GM12891 (cell line): Measurements from ENCODE around the gene SLC38A6.

ENCODE experiments used
- PAX5 ChIP-seq: IDR thresholded peaks from 2 replicates; pipeline ENCODE4 v1.6.1; 2011; ENCODE audit warnings: low read length, moderate library complexity, mild to moderate bottlenecking; ENCODE audit not compliant: insufficient read depth, severe bottlenecking
- POLR2A ChIP-seq: IDR thresholded peaks from 2 replicates; pipeline ENCODE4 v1.6.1; 2011; ENCODE audit warnings: low read depth, low read length, control low read depth
- POLR2AphosphoS5 ChIP-seq: IDR thresholded peaks from 2 replicates; pipeline ENCODE4 v1.6.1; 2011; ENCODE audit warnings: low read depth, low read length, control low read depth
- SPI1 ChIP-seq: IDR thresholded peaks from 2 replicates; pipeline ENCODE4 v1.6.1; 2011; ENCODE audit warnings: low read depth, low read length, control low read depth
- TAF1 ChIP-seq: IDR thresholded peaks from 2 replicates; pipeline ENCODE4 v1.6.1; 2011; ENCODE audit warnings: low read depth, low read length, control low read depth

DNA sequence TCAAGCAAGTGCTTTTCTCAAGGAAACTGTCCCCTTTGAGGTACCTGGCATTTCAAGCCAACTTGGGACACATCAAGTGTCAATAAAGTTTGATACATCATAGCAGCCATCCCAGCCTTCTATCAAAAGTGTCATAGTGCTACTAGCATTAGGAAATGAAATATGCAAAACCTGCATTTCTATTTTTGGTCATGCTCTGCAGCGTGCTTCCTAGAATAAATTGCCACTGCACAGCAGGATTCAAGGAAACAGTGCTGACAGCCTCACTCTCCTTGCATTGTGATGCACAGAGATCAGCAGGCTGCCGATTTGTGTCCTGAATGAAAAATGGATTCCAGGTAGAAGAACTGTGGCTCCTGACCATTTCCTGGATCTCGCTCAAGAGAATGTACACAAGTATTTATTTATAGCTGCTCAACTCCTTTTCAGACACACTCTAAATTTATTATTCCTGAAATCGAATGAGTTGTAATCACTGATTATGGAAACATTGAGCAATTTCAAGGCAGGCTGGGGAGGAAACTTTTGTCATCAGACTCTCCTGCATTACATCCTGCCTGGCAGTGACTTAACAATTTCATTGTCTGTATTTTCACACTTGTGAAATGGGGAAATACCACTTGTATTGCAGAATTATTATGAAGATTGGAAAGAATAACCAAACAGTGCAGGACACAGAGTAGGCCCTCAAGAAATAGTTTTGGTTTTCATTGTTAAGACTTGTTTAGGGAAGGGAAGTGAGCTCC lies 120.9 kb downstream of the SLC38A6 start:
- no peak for TF ChIP-seq POLR2AphosphoS5
- TF ChIP-seq POLR2A: no peak
- no peak for TF ChIP-seq TAF1
- TF ChIP-seq SPI1: no peak; the same call in 1 of the 2 replicates
- no peak for TF ChIP-seq PAX5
